IPS DF 19.7 (cell line): Measurements from ENCODE around the gene LMF1.

ENCODE experiments used
- DNase-seq: peaks from one replicate; pipeline ENCODE4 v3.0.0-alpha.2; 2013; ENCODE audit warnings: low read depth, low spot score

LMF1 gene

DNA sequence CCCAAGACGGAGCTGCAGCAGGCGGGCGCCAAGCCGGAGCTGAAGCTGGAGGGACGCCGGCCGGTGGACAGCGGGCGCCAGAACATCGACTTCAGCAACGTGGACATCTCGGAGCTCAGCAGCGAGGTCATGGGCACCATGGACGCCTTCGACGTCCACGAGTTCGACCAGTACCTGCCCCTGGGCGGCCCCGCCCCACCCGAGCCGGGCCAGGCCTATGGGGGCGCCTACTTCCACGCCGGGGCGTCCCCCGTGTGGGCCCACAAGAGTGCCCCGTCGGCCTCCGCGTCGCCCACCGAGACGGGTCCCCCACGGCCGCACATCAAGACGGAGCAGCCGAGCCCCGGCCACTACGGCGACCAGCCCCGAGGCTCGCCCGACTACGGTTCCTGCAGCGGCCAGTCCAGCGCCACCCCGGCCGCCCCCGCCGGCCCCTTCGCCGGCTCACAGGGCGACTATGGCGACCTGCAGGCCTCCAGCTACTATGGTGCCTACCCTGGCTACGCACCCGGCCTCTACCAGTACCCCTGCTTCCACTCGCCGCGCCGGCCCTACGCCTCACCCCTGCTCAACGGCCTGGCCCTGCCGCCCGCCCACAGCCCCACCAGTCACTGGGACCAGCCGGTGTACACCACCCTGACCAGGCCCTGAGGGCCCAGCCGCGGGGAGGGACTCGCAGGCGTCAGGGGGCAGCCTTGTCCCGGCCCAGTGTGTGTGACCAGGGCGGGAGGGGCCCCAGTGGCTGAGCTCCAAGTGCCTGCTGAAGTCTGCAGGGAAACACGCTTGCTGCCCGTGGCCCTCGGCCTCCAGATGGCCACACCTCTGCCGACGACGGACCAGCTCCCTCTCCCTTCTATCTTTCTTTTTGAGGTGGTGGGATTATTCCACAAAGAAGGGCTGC, 14.2 kb upstream of the LMF1 start:
- no peak for DNase-seq

DNA sequence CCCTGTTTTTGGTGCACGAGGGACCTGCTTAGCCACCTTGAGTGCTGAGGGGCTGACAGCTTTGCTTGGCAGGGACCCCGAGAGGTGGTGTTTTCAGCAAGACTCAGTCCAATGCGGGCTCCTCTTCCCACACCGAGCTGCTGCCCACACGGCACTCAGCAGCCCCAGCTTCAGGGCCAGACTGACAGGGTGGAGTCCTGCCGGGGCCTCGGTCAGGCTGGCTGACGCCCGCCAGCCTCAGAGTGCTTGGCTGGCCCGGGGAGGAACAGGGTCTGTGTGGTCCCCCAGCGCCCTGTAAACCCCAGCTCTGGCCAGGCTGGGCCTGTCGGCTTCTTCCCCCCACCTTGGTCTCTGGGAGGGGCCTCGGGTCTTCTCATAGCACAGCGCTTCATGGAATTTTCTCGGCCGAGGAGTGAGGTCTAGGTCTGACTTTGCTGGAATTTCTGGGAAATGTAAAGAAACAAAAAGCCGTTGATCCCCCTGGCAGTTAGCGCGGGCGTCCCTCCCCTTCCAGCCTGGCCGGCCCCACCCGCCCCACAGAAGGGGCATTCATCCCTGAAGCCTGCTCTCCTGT, 13.4 kb upstream of the LMF1 start:
- DNase-seq = no peak

DNA sequence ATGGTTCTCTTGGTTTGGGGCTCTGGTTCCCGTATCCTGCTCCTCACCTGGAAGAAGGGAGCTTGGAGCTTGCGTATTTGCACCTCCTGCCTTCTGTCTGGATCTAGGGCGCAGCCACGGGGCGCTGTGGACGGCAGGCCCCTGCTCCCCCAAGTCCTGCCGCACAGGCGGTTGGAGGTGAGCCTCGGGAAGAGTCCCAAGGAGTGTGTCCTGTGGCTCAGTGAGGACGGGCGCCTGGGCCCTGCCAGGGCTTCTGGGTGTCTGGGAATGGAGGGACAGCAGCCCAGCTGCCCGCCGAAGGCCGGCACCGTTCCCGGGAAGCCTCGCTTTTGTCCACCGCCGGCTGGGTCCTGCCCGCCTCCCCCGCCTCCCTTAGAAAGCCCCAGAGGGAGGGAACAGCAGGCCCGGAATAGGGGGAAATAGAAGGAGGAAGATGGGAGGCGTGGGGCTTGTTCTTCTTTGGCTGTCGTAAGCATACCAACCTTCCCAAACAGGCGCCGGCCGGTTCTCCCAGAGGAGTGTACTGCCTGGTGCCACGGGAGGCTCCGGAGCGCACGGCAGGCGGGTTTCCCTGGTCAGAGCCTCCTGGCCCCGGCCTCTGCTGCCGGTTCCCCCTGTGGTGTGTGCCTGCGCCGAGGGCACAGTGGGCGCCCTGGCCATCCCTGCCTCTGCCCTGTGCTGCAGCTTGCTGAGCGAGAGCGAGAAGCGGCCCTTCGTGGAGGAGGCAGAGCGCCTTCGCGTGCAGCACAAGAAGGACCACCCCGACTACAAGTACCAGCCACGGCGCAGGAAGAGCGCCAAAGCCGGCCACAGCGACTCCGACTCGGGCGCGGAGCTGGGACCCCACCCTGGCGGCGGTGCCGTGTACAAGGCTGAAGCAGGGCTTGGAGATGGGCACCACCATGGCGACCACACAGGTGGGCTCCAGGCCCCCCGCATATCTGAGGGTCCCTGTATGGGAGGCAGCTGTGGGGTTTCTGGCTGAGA, 12.6 kb upstream of the LMF1 start:
- DNase-seq = no peak

DNA sequence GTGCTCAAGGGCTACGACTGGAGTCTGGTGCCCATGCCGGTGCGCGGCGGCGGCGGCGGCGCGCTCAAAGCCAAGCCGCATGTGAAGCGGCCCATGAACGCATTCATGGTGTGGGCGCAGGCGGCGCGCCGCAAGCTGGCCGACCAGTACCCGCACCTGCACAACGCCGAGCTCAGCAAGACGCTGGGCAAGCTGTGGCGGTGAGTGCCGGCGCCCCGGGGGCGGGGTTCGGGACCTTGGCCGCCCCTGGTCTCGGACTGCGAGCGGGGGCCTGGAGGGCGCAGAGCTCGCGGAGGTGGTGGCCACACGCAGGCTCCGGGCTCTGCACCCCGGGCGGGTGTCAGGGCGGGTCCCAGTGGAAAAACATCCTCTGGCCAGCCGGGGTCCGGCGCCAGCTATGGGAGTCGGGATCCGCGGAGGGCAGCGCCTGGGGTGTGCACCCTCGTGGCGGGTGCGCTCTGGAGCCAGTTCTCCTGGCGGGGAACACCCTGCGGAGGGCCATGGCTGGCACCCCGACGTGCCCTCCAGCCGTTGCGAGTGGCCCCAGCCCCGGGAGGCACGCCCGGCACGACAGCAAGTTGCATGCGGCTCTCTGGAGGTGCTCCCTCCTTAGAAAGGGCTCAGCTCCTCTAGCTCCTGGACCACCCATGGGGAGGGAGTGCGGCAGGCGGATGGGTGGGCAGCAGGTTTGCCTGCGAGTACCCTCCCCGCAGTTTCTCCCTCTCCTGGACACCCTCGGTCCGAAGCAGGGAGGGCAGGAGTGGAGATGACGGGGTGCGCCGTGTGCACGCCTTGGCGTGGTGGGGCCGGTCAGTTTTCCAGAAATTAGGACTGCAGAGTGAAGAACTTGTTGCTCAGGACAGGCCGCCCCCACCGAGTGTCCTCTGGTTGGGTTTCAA, 11.6 kb upstream of the LMF1 start:
- DNase-seq = no peak

DNA sequence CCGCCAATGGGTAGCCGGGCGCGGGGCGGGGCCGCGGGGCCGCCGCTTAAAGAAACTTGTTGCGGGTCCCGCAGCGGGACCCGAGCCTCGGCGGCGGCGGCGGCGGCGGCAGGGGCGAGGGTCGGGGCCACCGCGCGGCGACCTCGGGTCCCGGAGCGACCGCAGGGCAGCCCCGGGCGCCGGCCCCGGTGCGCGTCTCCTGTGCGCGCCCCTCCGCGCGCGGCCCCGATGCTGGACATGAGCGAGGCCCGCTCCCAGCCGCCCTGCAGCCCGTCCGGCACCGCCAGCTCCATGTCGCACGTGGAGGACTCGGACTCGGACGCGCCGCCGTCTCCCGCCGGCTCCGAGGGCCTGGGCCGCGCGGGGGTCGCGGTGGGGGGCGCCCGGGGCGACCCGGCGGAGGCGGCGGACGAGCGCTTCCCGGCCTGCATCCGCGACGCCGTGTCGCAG, 10.9 kb upstream of the LMF1 start, which contains the start of gene SOX8:
SOX8 (plus strand) TSS at position 76 of the 450 bp plus-strand sequence; CDS start at position 229, 153 bp downstream.
- no peak for DNase-seq

DNA sequence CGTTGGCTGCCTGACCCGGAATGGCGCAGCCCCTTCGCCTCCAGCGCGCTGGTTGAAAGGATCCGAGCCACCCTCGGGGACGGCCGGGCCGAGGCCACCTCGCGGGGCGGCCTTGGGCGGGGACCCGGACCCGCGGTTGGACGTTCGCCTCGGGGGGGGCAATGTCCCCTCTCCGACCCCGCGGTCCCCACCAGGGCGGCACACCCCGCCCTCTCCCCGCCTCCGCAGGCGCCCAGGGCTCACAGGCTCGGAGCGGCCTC, 9.7 kb upstream of the LMF1 start:
- DNase-seq = no peak

DNA sequence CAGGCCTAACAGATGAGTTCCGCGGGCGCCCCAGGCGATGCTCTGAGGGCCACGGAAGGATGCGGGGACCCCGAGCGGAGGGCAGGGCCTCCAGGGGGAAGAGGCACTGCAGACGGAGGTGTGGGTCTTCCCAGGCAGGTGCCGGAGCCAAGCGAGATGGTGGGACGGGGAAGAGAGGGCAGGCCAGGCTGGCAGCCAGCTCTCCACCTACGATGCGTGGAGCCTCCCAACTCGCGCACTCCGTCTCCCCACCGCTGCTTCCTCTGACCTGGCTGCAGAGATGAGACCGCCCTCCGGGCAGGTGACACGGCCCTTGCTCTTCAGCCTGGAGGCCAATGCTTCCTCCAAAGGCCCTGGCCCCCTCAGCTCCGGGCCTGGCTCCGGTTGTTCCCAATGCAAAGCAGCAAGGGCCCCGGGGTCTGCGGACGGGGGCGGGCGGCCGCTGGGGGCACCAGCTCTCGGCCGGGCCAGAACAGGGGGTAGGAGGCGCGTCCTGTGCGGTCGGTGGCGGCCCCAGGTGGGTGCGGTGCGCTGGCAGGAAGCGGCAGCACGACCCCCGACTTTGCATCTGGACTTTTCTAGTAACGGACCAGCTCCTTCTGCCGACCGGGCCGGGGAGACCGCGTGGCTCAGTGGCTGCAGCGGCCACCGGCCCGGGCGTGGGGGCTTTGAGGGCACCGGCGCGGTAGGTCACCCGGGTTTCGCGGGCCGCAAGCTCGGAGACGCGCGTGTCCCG, 9.2 kb upstream of the LMF1 start:
- no peak for DNase-seq

DNA sequence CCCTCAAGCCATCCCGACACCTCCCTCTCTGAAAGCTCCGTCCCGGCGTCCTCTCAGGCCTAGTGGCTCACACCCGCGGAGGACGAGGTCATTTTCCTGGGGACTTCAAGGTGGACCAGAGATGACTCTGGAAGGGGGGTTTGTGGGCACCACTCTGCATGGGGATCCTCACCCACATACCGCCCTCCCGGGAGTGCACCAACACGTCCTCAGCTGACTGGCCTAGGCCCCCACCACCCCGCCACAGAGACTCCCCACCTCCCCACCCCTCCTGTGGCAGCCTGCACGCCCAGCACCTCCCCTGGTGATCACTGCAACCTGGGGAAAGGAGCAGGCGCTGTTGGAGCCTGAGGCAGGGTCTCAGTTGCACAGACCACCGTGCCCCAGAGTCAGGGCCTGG, 8.4 kb upstream of the LMF1 start:
- no peak for DNase-seq

DNA sequence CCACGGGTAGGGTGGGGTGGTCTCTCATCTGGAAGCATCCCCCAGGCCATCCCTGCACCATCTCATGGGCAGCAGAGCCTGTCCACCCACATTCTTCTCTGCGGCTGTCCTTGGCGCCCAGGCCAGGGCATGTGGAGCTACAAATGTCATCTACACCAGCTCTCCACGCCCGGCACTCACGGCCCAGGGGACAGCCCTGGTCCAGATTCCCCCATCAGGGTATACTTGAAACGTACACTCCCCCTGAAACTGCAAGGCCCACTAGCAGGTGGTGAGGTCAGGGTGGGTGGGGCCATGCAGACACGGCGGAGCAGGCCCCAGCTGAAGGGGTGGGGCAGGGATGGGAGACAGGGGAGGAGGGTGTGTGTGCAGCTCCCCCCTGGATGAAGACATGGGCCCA, 7.6 kb upstream of the LMF1 start:
- DNase-seq = no peak

DNA sequence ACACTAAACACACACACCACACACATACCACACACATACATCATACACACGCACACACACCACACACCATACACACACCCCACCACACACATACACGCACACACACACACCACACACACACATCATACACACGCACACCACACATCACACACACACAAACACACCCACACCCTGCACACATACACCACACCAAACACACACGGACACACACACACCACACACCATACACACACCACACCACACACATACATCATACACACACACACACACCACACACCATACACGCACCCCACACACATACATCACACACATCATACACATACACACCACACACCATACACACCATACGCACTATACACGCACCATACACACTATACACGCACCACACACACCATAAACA, 7.1 kb upstream of the LMF1 start:
- no peak for DNase-seq

DNA sequence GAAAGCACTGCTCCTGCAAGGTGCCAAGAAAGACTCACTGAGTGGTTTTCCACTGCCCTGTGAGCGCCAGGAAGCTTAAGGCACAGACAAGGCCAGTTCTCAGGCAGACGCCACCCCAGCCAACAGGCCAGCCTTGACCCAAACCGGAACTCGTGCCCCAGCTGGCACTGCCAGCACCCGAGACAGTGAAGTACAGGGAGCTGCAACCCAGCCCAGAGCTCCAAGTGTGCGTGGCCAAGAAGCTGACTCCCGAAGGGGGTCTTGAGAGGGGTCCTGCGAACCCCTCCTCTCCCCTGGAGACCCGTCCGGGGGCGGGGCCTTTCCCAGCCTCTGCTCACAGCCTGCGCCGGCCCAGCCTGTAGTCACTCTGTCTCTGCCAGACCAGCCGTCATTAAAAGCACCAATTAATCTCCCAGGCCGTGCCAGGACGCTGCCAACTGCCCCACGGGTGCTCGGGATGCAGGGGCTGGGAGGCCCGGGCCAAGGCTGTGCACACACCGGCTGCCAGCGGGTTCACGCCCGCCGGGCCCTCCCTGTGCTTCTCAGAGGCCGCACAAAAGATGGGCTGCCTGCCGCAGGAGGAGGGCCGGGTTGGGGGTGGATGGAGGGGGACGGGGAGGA, 6.4 kb upstream of the LMF1 start:
- DNase-seq = no peak

DNA sequence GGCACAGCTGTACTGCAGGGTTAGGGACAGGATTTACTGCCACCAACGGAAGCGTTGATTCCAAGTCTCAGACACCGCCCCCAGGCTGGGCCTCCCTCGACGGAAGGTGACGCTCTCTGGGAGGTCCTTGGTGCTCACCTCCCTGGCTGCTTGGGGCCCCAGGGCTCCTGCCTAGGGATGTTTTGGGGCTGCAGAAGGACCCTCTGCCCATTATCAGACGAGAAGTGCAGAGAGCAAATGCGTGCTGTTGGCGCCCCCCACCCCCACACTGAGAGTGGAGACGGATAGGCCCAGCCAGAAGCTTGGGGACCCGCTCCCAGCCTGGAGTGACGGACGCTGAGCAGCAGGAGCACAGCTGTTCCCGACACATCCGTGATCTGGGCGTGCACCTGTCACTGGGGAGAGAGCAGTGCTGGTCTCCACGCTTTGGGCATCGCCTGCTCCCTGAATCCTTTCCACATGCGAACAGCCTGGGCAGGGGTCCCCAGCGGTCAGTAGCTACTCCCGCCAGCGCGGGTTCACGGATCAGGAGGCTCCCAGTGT, 5.7 kb upstream of the LMF1 start:
- DNase-seq = no peak

DNA sequence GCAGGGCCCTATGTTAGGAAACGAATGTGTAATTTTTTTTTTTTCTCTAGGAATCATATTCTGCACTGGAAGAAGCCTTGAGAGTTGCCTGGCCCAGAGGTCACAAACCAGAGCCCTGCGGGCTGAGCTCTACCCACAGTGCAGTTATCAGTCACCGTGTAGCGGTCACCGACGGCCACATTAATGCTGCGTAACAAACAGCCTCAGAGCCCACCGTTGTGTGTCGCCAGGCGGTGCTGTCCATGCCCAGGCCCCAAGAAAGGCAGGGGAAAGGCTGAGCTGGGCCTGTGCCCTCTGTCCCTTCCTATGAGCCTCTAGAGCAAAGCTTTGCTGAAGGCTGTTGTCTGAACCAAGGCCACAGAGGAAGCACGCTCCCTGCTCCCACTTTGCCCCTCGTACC, 4.5 kb upstream of the LMF1 start:
- DNase-seq = no peak

DNA sequence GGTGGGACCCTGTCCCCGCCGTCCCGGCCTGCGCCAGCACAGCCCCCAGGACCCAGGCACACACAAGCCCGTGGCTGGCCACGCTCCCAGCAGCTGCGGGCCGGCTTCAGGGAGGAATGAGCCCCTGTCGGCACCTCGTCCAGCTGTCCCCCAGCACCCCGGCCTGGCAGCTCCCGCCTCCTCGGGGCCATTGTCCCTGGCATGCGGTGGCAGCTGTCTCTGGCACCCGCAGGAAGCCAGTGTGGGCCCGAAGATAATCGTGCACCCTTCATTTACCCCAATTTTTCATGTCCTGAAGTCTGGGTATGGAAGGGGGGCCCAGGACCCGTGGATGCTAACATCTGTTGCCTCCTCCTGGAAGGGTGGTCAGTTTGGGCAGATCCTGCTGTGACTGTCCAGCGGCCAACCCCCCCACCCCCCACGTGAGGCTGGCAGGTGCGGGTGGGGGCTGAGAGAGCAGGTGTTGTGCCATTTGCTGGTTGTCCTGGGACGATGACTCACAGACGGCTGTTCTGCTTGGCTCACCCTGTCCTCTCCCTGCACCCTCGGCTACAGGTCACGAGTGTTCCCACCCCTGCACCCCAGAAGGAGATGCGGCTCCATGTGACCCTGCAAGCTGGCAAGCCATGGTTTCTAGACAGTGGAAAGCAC, 4.0 kb upstream of the LMF1 start:
- no peak for DNase-seq

DNA sequence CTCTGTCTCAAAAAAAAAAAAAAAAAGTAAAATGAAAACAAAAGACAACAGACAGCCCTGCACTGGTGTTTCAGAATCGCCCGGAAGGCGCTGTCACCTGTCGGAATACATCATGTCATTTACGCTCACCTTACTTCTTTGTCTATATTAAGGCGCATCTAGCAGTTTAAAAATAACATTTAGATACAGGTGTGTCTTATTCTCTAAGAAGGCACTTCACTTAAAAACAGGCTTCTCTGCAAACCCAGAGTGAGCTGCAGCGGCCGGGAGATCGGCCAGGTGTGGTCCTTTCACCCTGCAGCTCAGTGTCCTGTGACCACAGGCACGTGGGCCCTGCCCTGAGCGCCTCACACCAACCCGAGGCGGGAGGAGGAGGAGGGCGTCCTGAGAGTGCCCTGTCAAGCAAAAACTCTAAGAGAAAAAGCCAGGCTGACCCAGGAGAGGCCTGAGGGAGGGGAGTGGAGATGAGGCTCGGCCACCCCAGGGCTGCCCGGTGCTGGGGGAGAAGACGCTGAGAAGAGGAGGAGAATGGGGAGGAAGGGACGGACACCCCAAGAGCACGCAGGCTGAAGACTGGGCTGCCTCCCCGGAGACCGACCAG, 3.3 kb upstream of the LMF1 start:
- no peak for DNase-seq

DNA sequence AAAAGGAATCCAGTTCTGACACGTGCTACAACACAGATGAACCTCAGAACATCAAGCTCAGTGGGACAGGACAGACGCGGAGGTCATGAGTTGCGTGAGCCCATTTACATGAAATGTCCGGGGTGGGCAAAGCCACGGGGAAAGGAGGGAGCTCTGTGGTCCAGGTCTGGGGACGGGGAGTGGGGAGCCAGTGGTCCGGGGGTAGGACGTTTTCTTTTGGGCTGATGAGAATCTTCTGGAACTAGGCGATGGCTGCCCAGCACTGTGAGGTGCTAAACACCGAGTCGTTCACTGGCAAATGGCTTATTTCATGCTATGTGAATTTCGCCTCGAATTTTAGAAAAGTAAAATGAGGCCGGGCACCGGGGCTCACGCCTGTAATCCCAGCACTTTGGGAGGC, 2.6 kb upstream of the LMF1 start:
- no peak for DNase-seq

DNA sequence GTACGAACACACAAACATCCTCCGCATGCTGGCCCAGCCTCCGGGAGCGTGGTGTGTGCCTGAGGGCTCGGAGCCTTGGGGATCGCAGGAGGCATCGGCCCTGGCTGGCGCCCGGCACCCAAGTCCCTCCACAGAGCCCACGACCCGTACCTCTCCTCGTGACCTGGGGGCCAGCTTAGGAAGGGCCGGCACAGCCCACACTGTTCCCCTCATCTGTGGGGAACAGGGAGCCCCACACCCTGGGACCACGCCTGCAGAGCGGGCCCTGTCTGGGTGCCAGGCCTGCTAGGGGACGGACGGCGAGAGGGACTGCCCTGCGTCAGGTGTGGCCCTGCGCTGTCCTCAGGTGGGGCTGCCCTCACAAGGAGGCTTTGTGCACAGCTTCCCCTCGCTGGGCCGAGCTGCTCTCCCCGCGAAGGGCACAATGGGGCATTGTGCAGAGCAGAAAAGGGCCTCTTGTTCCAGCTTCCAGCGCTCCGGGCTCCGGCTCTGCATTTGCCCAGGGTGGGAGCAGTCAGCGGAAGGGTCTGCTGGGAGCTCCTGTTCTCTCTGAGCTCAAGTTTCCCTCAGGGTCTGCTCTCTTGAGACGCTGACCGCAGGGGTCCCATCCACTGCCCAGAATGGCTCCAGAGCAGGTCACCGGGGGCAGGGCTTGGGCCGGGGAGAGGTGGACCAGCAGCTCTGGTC, 1.7 kb upstream of the LMF1 start:
- DNase-seq = no peak

DNA sequence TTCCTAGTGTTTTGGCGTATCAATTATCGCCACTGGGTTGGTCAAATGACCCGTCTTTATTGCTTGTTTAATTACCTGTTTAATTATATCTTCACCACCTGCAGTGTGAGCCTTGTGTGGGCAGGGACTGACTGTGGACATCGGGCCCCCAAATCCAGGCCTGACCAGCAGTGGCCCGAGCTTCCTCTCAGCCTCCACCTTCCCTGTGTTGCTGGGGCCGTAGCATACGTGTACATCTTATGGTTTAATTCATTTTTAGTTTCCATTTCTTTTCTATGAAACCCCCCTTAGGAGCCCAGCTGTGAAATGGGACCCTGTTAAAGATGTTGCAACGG, 1.2 kb upstream of the LMF1 start:
- no peak for DNase-seq

DNA sequence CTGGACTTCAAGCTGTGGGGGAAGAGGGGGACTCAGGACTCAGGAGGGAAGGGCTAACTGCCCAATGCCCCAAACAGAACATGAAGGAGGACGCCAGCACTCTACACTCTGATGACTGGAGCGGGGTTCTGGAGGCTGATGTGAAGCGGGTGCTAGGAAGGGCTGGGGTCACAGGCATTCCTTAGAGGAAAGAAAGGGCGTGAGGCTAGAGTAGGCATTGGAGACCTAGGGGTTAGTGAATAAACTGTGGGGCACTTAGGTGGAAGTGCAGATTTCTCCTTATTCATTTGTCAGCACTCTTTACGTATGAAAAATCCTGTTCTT, 760 bp upstream of the LMF1 start:
- DNase-seq = no peak
